Esophagus (tissue), 2 donors: ENCODE data around the gene GRPEL1. TPM values are rescaled to one million over a fixed set of nuclear protein-coding genes. Genes with fewer than 3 reads are reported as not detected.
"Not testable (repeated sequence)": the region's sequence is repeated elsewhere in the genome, so short reads cannot be mapped to it uniquely, and the experiment has no call there.

Experiments
- H3K27ac ChIP-seq, 2 donors: one replicate each; pipeline ENCODE4 v1.5.1; 2013; ENCODE audit warnings: low read depth in 2 of 2, mild to moderate bottlenecking in 2 of 2, inconsistent platforms in 1 of 2, low read length in 1 of 2, moderate library complexity in 1 of 2
- H3K27me3 ChIP-seq, 2 donors: one replicate each; pipeline ENCODE4 v1.6.1; 2013; ENCODE audit warnings: low read length in 2 of 2, control low read depth in 1 of 2, mild to moderate bottlenecking in 1 of 2; ENCODE audit not compliant: insufficient read depth in 2 of 2, control insufficient read depth in 1 of 2
- H3K36me3 ChIP-seq, 2 donors: one replicate each; pipeline ENCODE4 v1.6.1; 2013; ENCODE audit warnings: low read length in 1 of 2; ENCODE audit not compliant: control insufficient read depth in 2 of 2, insufficient read depth in 2 of 2
- H3K4me1 ChIP-seq, 2 donors: one replicate each; pipeline ENCODE4 v1.6.1; 2013; ENCODE audit warnings: low read length in 1 of 2; ENCODE audit not compliant: control insufficient read depth in 2 of 2, insufficient read depth in 2 of 2
- H3K4me3 ChIP-seq, 2 donors: one replicate each; pipeline ENCODE4 v1.5.1; 2013; ENCODE audit warnings: low read length in 2 of 2, mild to moderate bottlenecking in 2 of 2, low read depth in 1 of 2, moderate library complexity in 1 of 2
- H3K9me3 ChIP-seq, 2 donors: one replicate each; pipeline ENCODE4 v1.6.1; 2013; ENCODE audit warnings: mild to moderate bottlenecking in 2 of 2, low read depth in 1 of 2, low read length in 1 of 2, moderate library complexity in 1 of 2; ENCODE audit not compliant: control insufficient read depth in 2 of 2, insufficient read depth in 1 of 2
- WGBS, 2 donors: extraction: QIAGEN DNeasy Blood & Tissue Kit; methylation state at CpG; one replicate each; pipeline ENCODE4 v1.1.7; 2013; 5-methylcytosine and 5-hydroxymethylcytosine counted together
- polyA plus RNA-seq, 2 donors: library from polyadenylated mRNA; stranded (reverse); fragments of 200-250 nt; gene quantifications; one replicate each; pipeline ENCODE4 v1.2.3, GENCODE V29; 2013
- donor health status: healthy with polysubstance abuse.
- donor health status: Bipolar disorder and iron deficiency.

Gene GRPEL1
- polyA plus RNA-seq, 2 donors: 21.7 to 37.8 TPM

GRCh38 chr4:7095611-7096155 lies 27.8 kb upstream of the GRPEL1 start:
- H3K4me3 ChIP-seq: no peak overlapping the region
- no peaks in the 10 kb centered on the region for H3K27me3 ChIP-seq
- H3K9me3 ChIP-seq: no peaks in the 10 kb centered on the region
- H3K4me1 ChIP-seq: peaks cover 0 to 4% of the 10 kb centered on the region in 2 donors
- H3K27ac ChIP-seq: no peak overlapping the region
- H3K36me3 ChIP-seq: no peaks in the 10 kb centered on the region
- WGBS, 2 donors: 78 to 82% methylated on average over 16 of the region's 16 CpGs

DNA sequence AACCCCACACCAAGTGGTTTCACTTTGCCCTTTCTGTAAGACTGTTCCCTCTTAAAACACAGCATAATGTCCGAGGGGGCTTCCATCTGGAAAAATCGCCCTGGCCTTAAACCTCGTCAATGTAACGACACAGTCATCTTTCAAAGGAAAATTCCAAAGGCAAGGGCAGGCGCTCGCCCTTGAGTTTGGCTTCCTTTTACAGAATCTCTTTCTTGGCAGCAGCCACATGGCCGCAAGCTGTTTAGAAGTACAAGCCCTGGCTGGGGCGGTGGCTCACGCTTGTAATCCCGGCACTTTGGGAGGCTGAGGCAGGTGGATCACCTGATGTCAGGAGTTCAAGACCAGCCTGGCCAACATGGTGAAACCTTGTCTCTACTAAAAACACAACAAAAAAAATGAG lies 27.1 kb upstream of the GRPEL1 start:
- Histone ChIP-seq H3K36me3 (no peaks in the 10 kb centered on the region), H3K9me3 (no peaks in the 10 kb centered on the region), H3K4me3 (no peak overlapping the region), H3K4me1 (peaks cover 0 to 4% of the 10 kb centered on the region in 2 donors), H3K27me3 (no peaks in the 10 kb centered on the region), H3K27ac (no peak overlapping the region)
- 48 to 66% methylated on average over 10 of the region's 10 CpGs for WGBS, 2 donors

GRCh38 chr4:7092026-7092425 lies 24.2 kb upstream of the GRPEL1 start:
- no peak overlapping the region for H3K27ac ChIP-seq
- peaks cover 0 to 4% of the 10 kb centered on the region in 2 donors for H3K4me1 ChIP-seq
- no peaks in the 10 kb centered on the region for H3K36me3 ChIP-seq
- no peaks in the 10 kb centered on the region for H3K9me3 ChIP-seq
- H3K4me3 ChIP-seq: no peak overlapping the region
- WGBS, 2 donors: 68 to 70% methylated on average over 3 of the region's 3 CpGs
- no peaks in the 10 kb centered on the region for H3K27me3 ChIP-seq

DNA sequence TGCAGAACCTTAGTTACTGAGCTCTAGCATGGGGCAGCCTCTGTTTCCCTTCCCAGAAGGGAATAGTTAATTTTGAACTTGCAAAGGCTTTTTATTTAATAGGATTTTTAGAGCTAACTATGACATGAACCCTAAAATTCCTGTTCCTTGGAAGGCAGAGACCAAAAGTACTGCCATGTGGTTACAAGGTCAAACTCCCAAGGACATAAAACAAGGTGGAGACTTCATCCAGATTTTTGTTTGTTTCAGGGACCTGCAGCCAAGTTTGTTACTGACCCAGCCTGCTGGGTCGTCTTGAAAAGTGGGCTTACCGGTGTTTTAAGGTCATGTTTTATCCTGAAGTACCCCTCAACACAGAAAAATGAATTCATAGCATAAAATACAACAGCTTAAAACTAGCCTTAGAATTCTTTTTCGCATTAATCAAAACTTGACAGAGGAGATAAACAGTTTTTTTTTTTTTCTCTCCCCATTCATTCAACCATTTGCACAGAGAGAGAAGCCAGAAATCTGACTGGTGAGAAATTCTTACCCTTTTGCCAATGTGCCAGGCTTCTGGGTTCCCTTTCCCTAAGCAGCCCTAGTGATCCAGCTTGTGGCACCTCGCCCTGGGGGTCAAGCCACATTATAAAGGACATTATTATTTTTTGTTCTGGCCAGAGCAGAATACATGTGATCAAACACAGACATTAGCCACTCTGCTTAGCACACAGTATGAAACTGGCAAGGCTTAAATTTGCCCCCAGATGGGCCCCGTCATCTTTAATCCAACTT lies 21.5 kb upstream of the GRPEL1 start:
- Histone ChIP-seq H3K27me3 (no peaks in the 10 kb centered on the region), H3K9me3 (no peaks in the 10 kb centered on the region), H3K36me3 (no peaks in the 10 kb centered on the region), H3K4me3 (no peak overlapping the region), H3K27ac (no peak overlapping the region), H3K4me1 (no peaks in the 10 kb centered on the region)
- WGBS, 2 donors: 36 to 39% methylated on average over 5 of the region's 5 CpGs

DNA sequence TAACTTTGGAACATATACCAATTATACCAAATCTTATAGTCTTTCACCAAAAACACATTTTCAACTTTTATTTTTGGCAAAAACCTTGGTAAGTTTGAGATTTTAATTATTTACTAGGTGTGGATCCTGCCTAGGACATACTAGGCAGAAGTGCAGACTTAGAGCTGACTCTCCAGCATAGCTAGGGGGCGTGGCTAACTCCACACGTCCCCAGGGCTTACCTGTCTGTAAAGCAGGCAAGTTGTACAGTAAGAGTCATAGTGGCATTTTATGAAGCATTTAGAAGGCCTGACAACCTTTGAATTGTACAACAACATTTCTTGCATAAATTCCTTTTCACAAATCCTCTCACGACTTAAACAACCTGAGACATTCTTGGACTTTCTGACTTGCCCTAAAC lies 19.2 kb upstream of the GRPEL1 start:
- Histone ChIP-seq H3K9me3 (peaks cover 0 to 3% of the 10 kb centered on the region in 2 donors), H3K36me3 (no peaks in the 10 kb centered on the region), H3K27me3 (no peaks in the 10 kb centered on the region), H3K4me3 (no peak overlapping the region), H3K27ac (no peak overlapping the region), H3K4me1 (no peaks in the 10 kb centered on the region)
- 66 to 70% methylated on average over 3 of the region's 3 CpGs for WGBS, 2 donors

DNA sequence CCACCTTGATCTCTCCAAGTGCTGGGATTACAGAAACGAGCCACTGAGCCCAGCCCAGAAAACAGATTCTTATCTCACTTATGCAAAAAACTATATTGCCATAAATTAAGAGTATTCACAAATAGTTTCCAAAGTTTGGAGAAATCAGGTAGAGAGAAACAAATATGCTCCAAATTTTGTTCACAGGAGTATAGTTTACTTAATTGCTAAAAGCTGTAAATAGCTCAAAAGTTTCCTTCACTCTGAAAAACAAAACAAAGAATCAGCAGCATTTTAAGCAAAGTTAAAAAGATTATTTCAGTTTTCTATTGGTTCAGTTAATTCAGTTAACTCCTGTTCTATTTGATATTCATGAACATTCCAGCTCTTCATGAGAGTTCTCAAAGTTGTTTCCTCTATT lies 18.5 kb upstream of the GRPEL1 start:
- Histone ChIP-seq H3K27me3 (no peaks in the 10 kb centered on the region), H3K9me3 (peaks cover 0 to 3% of the 10 kb centered on the region in 2 donors), H3K4me1 (no peaks in the 10 kb centered on the region), H3K4me3 (no peak overlapping the region), H3K36me3 (no peaks in the 10 kb centered on the region), H3K27ac (no peak overlapping the region)
- 28 to 44% methylated on average over 1 of the region's 1 CpG for WGBS, 2 donors

GRCh38 chr4:7084564-7084961 lies 16.7 kb upstream of the GRPEL1 start:
- H3K9me3 ChIP-seq, H3K4me3 ChIP-seq, H3K27me3 ChIP-seq, H3K27ac ChIP-seq, H3K36me3 ChIP-seq, H3K4me1 ChIP-seq: not testable (repeated sequence)
- WGBS, 2 donors: 48 to 56% methylated on average over 9 of the region's 9 CpGs

- Histone ChIP-seq H3K36me3 (no peaks in the 10 kb centered on the region), H3K4me1 (no peaks in the 10 kb centered on the region), H3K27me3 (no peaks in the 10 kb centered on the region), H3K9me3 (peaks cover 0 to 3% of the 10 kb centered on the region in 2 donors), H3K4me3 (no peak overlapping the region), H3K27ac (no peak overlapping the region)
- WGBS, 2 donors: 58 to 69% methylated on average over 9 of the region's 9 CpGs
Observed at GRCh38 chr4:7083597-7084563, 16.0 kb upstream of the GRPEL1 start.

DNA sequence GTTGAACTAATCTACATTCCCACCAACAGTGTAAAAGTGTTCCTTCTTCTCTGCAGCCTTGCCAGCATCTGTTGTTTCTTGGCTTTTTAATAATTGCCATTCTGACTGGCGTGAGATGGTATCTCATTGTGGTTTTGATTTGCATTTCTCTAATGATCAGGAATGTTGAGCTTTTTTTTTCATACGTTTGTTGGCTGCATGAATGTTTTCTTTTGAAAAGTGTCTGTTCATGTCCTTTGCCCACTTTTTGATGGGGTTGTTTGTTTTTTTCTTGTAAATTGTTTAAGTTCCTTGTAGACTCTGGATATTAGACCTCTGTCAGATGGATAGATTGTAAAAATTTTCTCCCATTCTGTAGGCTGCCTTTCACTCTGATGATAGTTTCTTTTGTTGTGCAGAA lies 12.0 kb upstream of the GRPEL1 start:
- not testable (repeated sequence) for H3K27ac ChIP-seq, H3K4me3 ChIP-seq, H3K9me3 ChIP-seq, H3K27me3 ChIP-seq, H3K36me3 ChIP-seq, H3K4me1 ChIP-seq
- 63 to 69% methylated on average over 2 of the region's 2 CpGs for WGBS, 2 donors
